Measurements from ENCODE around the gene MKNK1. TPM values are rescaled to one million over a fixed set of nuclear protein-coding genes. Genes with fewer than 3 reads are reported as not detected.

Gene MKNK1
- total RNA-seq, 2 donors from 2014 or later = 46.2 to 52.4 TPM

GRCh38 chr1:46550751-46551231, 53.3 kb downstream of the MKNK1 start:
- intact Hi-C loops (cut with DNase I, micrococcal nuclease) = no loop called here
- DNase-seq (peak; percentile 29 to 57), ATAC-seq (peak; percentile 72)

- intact Hi-C loops (cut with DNase I, micrococcal nuclease) = no loop called here
- DNase-seq (no peak), ATAC-seq (peak; percentile 39)
Observed at GRCh38 chr1:46549697-46550681, 54.1 kb downstream of the MKNK1 start.

- no peak for DNase-seq
- ATAC-seq = peak; percentile 52
- intact Hi-C loops (cut with DNase I, micrococcal nuclease) = no loop called here
Observed at GRCh38 chr1:46547481-46548383, 56.3 kb downstream of the MKNK1 start.

GRCh38 chr1:46546210-46546609, 57.9 kb downstream of the MKNK1 start:
- DNase-seq (no peak), ATAC-seq (no peak)
- intact Hi-C loops (cut with DNase I, micrococcal nuclease) = no loop called here

- DNase-seq (no peak), ATAC-seq (no peak)
- intact Hi-C loops (cut with DNase I, micrococcal nuclease) = no loop called here
Observed at GRCh38 chr1:46545784-46546183, 58.3 kb downstream of the MKNK1 start.

- intact Hi-C loops (cut with DNase I, micrococcal nuclease) = no loop called here
- no peak for ATAC-seq
Observed at GRCh38 chr1:46544561-46545240, 59.4 kb downstream of the MKNK1 start.

GRCh38 chr1:46543761-46544560, 60.1 kb downstream of the MKNK1 start:
- ATAC-seq = no peak
- no peak for DNase-seq
- intact Hi-C loops (cut with DNase I, micrococcal nuclease) = no loop called here

More at GRCh38 chr1:46544561-46545240, 59.4 kb downstream of the MKNK1 start:
- no peak for DNase-seq

GRCh38 chr1:46543382-46543760, 60.7 kb downstream of the MKNK1 start:
- intact Hi-C loops (cut with DNase I, micrococcal nuclease) = no loop called here
- ATAC-seq (no peak), DNase-seq (no peak)

- intact Hi-C loops (cut with DNase I, micrococcal nuclease) = loop anchor here in 1 of 2 donors (5.0 kb wide), 1 partner anchor 182 kb away; no protein-coding TSS in a partner anchor
- no peak for ATAC-seq
- no peak for DNase-seq
Observed at GRCh38 chr1:46539972-46540371, 64.1 kb downstream of the MKNK1 start.

- DNase-seq = no peak
- intact Hi-C loops (cut with DNase I, micrococcal nuclease) = loop anchor here in 1 of 2 donors (5.0 kb wide), 1 partner anchor 184 kb away; no protein-coding TSS in a partner anchor
- peak; percentile 67 for ATAC-seq
Observed at GRCh38 chr1:46538147-46538546, 65.9 kb downstream of the MKNK1 start.

GRCh38 chr1:46537651-46538050, 66.4 kb downstream of the MKNK1 start:
- DNase-seq (no peak), ATAC-seq (no peak)
- intact Hi-C loops (cut with DNase I, micrococcal nuclease) = loop anchor here in 1 of 2 donors (5.0 kb wide), 1 partner anchor 185 kb away; no protein-coding TSS in a partner anchor

GRCh38 chr1:46536527-46536926, 67.5 kb downstream of the MKNK1 start:
- intact Hi-C loops (cut with DNase I, micrococcal nuclease) = loop anchor here in 1 of 2 donors (5.0 kb wide), 1 partner anchor 186 kb away; no protein-coding TSS in a partner anchor

GRCh38 chr1:46535063-46535462, 69.0 kb downstream of the MKNK1 start:
- ATAC-seq (peak; percentile 63), DNase-seq (peak in 1 of 2 donors; percentile 56)
- intact Hi-C loops (cut with DNase I, micrococcal nuclease) = loop anchor here in 1 of 2 donors (5.0 kb wide), 1 partner anchor 187 kb away; no protein-coding TSS in a partner anchor

More at GRCh38 chr1:46536527-46536926, 67.5 kb downstream of the MKNK1 start:
- DNase-seq = no peak
- no peak for ATAC-seq

- ATAC-seq = peak; percentile 32
- DNase-seq = peak in 1 of 2 donors; percentile 42
- intact Hi-C loops (cut with DNase I, micrococcal nuclease) = no loop called here
Observed at GRCh38 chr1:46533179-46533864, 70.7 kb downstream of the MKNK1 start.

- DNase-seq (peak; percentile 44 to 74), ATAC-seq (peak; percentile 52)
- intact Hi-C loops (cut with DNase I, micrococcal nuclease) = no loop called here
Observed at GRCh38 chr1:46532498-46533178, 71.4 kb downstream of the MKNK1 start.

GRCh38 chr1:46532095-46532494, 72.0 kb downstream of the MKNK1 start:
- DNase-seq (no peak), ATAC-seq (no peak)
- intact Hi-C loops (cut with DNase I, micrococcal nuclease) = no loop called here

All from left colon (tissue), 2 donors.